MCF 10A (cell line): Measurements from ENCODE around the gene TMEM114. TPM values are rescaled to one million over a fixed set of nuclear protein-coding genes. Genes with fewer than 3 reads are reported as not detected.

ENCODE experiments used
- BruUV-seq: library from RNA; stranded (reverse); fragments of 400-500 nt; replicated peaks from 2 replicates; lab custom pipeline; 2021; lab: Mats Ljungman, UMichigan
- CTCF ChIA-PET: fragments of 300-600 bp; sonication (Branson Sonifier 250); formaldehyde crosslinking; extraction: SDS; loops from one replicate; lab custom pipeline; 2021; ENCODE audit warnings: antibody characterized with exemption, inconsistent platforms; lab: Yijun Ruan, JAX
- POLR2A ChIA-PET: fragments of 300-600, 350-650 bp; sonication (Branson Sonifier 250); formaldehyde crosslinking; extraction: SDS; loops from one replicate; lab custom pipeline; 2020; ENCODE audit warnings: antibody characterized with exemption, inconsistent platforms; lab: Yijun Ruan, JAX
- DNase-seq: peaks from one replicate; pipeline ENCODE4 v3.0.0-alpha.2; 2018; ENCODE audit not compliant: unreplicated experiment
- H3K27ac Mint-ChIP-seq: one replicate; pipeline ENCODE4 v1.8.0; 2022; ENCODE audit warnings: mild to moderate bottlenecking, low read depth, mixed read lengths; ENCODE audit not compliant: unreplicated experiment
- H3K27me3 Mint-ChIP-seq: one replicate; pipeline ENCODE4 v1.8.0; 2022; ENCODE audit warnings: mixed read lengths; ENCODE audit not compliant: insufficient read depth, unreplicated experiment
- H3K36me3 Mint-ChIP-seq: one replicate; pipeline ENCODE4 v1.8.0; 2022; ENCODE audit warnings: mild to moderate bottlenecking, moderate library complexity, mixed read lengths; ENCODE audit not compliant: insufficient read depth, unreplicated experiment
- H3K4me1 Mint-ChIP-seq: one replicate; pipeline ENCODE4 v1.8.0; 2022; ENCODE audit warnings: mixed read lengths; ENCODE audit not compliant: insufficient read depth, unreplicated experiment
- H3K4me3 Mint-ChIP-seq: one replicate; pipeline ENCODE4 v1.8.0; 2022; ENCODE audit warnings: mild to moderate bottlenecking, moderate library complexity, mixed read lengths; ENCODE audit not compliant: unreplicated experiment
- H3K9me3 Mint-ChIP-seq: one replicate; pipeline ENCODE4 v1.8.0; 2022; ENCODE audit warnings: mixed read lengths; ENCODE audit not compliant: unreplicated experiment
- intact Hi-C: fragments of 100-400 bp; cut with micrococcal nuclease; formaldehyde crosslinking; loops from 2 replicates; pipeline ENCODE4 v1.14.1; 2022
- total RNA-seq: library from RNA; stranded (reverse); gene quantifications from 2 replicates; pipeline ENCODE4 v1.2.3, GENCODE V29; 2022
- TF ChIP-seq, protein P1 (sequence below): fragments of 200-600 bp; IDR thresholded peaks from one replicate; pipeline ENCODE4 v1.8.0; 2022; ENCODE audit warnings: antibody characterized with exemption, mild to moderate bottlenecking; ENCODE audit not compliant: unreplicated experiment

Gene TMEM114
- total RNA-seq, 1 experiment from 2014 or later = not detected

DNA sequence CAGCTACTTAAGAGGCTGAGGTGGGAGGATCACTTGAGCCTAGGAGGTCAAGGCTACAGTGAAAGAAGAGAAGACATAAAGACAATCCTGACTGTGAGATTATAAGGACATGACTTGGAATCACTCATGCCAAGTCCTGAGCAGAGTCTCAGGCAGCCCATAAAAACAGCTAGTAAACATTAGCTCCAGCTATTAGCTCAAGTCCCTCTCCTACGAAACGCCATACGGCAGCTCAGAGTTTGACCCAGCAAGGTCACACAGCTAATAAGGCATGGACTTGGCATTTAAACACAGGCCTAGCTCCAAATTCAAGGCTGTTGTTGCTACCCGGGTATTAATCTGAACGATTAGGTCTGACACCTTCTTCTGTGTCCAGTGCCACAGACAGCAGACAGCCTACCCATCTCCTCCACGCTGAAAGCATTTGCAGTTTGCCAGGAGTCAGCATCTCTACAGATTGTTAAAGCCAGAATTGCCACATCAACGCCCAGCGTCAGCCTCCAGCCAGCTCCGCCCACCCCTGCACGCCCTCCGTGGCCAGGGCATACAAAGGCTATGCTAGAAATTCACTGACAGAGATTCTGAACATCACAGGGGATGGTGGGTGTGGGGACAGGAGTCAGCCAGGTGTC, 9.9 kb upstream of the TMEM114 start:
- Mint-ChIP-seq H3K36me3 (no peaks in the 10 kb centered on the region), H3K27ac (no peak overlapping the region), H3K9me3 (peaks cover 14% of the 10 kb centered on the region), H3K4me3 (no peak overlapping the region), H3K4me1 (no peaks in the 10 kb centered on the region), H3K27me3 (no peaks in the 10 kb centered on the region)
- no peak for DNase-seq
- TF ChIP-seq, protein P1, sequence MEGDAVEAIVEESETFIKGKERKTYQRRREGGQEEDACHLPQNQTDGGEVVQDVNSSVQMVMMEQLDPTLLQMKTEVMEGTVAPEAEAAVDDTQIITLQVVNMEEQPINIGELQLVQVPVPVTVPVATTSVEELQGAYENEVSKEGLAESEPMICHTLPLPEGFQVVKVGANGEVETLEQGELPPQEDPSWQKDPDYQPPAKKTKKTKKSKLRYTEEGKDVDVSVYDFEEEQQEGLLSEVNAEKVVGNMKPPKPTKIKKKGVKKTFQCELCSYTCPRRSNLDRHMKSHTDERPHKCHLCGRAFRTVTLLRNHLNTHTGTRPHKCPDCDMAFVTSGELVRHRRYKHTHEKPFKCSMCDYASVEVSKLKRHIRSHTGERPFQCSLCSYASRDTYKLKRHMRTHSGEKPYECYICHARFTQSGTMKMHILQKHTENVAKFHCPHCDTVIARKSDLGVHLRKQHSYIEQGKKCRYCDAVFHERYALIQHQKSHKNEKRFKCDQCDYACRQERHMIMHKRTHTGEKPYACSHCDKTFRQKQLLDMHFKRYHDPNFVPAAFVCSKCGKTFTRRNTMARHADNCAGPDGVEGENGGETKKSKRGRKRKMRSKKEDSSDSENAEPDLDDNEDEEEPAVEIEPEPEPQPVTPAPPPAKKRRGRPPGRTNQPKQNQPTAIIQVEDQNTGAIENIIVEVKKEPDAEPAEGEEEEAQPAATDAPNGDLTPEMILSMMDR = no peak
- POLR2A ChIA-PET = no interaction called here
- CTCF ChIA-PET = interaction anchor here (0.5 to 1.8 kb wide), 5 partner anchors 12 to 191 kb away, joined by 3 to 6 read pairs (median 3); no protein-coding TSS in a partner anchor
- intact Hi-C loops = no loop called here
- BruUV-seq = no TSS peak

DNA sequence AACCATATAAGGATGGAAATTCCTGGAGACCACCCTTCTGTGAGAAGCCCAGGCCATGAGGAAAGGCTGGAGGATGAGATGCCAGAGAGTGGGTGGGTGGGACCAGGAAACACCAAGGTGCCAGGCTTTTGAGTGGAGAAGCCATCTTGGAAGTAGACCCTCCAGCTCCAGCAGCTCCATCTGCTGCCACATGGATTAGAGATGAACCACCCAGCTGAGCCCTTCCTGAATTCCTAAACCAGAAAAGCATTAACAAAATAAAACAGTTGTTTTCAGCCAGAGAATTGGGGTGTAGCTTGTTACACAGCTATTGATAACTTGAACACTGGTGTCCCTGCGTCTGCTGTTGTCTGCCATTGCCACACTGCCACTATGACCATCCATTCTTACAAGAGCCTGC, 6.3 kb upstream of the TMEM114 start:
- H3K9me3 Mint-ChIP-seq = peaks cover 8% of the 10 kb centered on the region
- H3K27me3 Mint-ChIP-seq = no peaks in the 10 kb centered on the region
- no peak for DNase-seq
- no peak overlapping the region for H3K27ac Mint-ChIP-seq
- no peaks in the 10 kb centered on the region for H3K36me3 Mint-ChIP-seq
- CTCF ChIA-PET = interaction anchor here (0.5 to 3.3 kb wide), 5 partner anchors 17 to 437 kb away, joined by 3 to 23 read pairs (median 3); no protein-coding TSS in a partner anchor
- POLR2A ChIA-PET = interaction anchor here (0.5 kb wide), 1 partner anchor 722 kb away, joined by 3 read pairs; no protein-coding TSS in a partner anchor
- intact Hi-C loops = no loop called here
- BruUV-seq = no TSS peak
- peaks cover 6% of the 10 kb centered on the region for H3K4me1 Mint-ChIP-seq
- TF ChIP-seq, protein P1 = no peak
- no peak overlapping the region for H3K4me3 Mint-ChIP-seq

DNA sequence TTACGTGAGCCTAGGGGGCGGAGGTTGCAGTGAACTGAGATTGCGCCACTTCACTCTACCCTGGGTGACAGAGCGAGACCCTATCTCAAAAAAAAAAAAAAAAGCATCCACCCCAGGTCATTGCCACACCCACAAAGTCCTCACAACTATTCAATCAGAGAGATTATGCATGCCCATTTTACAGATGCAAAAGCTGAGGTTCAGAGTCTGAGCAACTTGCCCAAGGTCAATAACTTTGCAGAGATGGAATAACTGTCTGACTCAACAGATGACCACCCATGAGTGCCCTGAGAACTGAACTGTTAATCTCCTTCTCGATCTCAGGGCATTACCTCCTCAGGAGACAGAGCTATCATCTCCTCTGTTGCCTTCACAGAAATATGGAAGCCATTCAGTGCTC, 5.5 kb upstream of the TMEM114 start:
- CTCF ChIA-PET = interaction anchor here (0.7 to 1.4 kb wide), 7 partner anchors 9 to 193 kb away, joined by 3 to 5 read pairs (median 3); no protein-coding TSS in a partner anchor
- Mint-ChIP-seq H3K36me3 (no peaks in the 10 kb centered on the region), H3K9me3 (peaks cover 8% of the 10 kb centered on the region), H3K4me3 (no peak overlapping the region), H3K4me1 (peaks cover 6% of the 10 kb centered on the region), H3K27ac (no peak overlapping the region), H3K27me3 (no peaks in the 10 kb centered on the region)
- DNase-seq = no peak
- POLR2A ChIA-PET = no interaction called here
- TF ChIP-seq, protein P1 = no peak
- no TSS peak for BruUV-seq
- intact Hi-C loops = no loop called here

DNA sequence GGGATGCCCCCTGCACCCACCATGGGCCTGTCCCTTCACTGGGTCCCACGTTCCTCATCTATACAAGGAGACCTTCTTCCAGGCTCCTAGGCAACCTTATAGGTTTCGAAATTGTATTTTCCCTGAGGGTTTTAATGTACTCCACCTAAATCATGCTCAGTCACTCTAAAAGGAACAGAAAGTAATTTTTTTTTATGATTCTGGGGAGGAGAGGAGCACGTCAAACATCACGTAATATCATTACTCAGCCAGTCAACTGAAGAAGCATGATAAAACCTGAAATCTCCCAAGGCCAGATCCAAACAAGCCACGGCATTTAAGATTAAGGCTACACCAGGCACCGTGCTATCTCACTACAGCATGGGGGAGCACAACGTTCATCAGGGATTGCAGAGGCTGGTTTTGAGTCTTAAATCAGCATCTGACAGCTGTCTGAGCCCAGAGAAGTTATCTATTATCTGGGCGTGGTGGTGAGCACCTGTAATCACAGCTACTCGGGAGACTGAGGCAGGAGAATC, 3.9 kb upstream of the TMEM114 start:
- intact Hi-C loops = no loop called here
- ChIA-PET CTCF (interaction anchor here (0.8 to 1.4 kb wide), 4 partner anchors 11 to 27 kb away, joined by 3 to 5 read pairs (median 3); no protein-coding TSS in a partner anchor), POLR2A (interaction anchor here (0.8 to 1.5 kb wide), 2 partner anchors 26 to 28 kb away, joined by 6 to 7 read pairs; partner anchors contain the start of gene METTL22)
- no peaks in the 10 kb centered on the region for H3K36me3 Mint-ChIP-seq
- no peak overlapping the region for H3K4me3 Mint-ChIP-seq
- BruUV-seq = no TSS peak
- DNase-seq = peak; percentile 9
- H3K9me3 Mint-ChIP-seq = peaks cover 8% of the 10 kb centered on the region
- peak overlapping the region; percentile 87 for H3K27ac Mint-ChIP-seq
- H3K4me1 Mint-ChIP-seq = peaks cover 6% of the 10 kb centered on the region
- TF ChIP-seq, protein P1 = no peak
- peaks cover under 1% of the 10 kb centered on the region for H3K27me3 Mint-ChIP-seq
